ENCODE results near the gene ENTPD6.

DNA sequence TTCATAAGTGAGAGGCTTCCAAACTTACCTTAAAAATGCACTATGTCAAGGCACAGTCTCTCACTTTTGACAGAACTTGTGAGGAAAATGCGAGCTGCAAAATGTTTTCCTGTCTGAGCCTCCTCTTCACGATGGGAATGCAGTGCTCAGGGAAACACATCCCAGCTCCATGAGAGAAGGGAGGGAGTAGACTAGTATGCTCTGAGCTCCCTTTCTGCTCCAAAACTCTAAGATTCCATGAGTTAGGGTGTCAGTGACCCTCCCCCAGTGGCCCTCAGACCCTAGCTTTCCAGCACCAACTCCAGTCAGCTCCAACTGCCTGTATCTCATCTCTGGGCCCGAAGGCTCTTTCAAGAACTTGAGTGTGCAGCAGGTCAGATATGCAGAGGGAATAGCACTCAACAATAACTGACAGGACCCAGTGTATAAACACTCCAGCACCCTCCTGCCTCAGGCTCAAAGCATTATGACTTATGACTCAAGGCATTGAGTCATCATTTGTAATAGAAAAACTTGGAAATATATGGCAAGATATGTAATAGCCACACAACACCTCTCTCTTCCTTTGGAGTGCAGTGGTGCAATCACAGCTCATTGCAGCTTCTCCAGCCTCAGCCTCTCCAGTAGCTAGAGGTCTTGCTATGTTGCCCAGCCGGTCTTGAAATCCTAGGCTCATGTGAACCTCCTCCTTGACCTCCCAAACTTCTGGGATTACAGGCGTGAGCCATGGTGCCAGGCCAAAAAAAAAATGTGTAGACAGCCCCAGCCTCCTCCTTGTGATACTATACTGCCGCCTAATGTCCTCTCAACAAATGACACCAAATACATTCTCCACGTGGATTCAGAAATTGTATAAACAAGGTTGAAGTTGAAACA, 16.7 kb upstream of the ENTPD6 start:
- TF ChIP-seq EZH2 (IDR thresholded peaks at IDR 0.05) (no peak), CTCF (IDR thresholded peaks at IDR 0.05) (peak; percentile 91)
